GM23338 (cell line): ENCODE measurements around the gene BMP10. TPM values are rescaled to one million over a fixed set of nuclear protein-coding genes. Genes with fewer than 3 reads are reported as not detected.

Source experiments
- ATAC-seq: fragments of 200-7000 bp; cut with Tn5 transposase; 3 replicates; pipeline ENCODE4 v1.9.1; 2020
- DNase-seq: peaks from one replicate; pipeline ENCODE4 v3.0.0-alpha.2; 2015; ENCODE audit warnings: low spot score
- H2AFZ ChIP-seq: fragments of 200-600 bp; sonication (generic); 2 replicates; pipeline ENCODE4 v1.8.0; 2016; ENCODE audit warnings: antibody characterized with exemption, mild to moderate bottlenecking, moderate library complexity
- H3F3A ChIP-seq: fragments of 200-600 bp; sonication (generic); replicated peaks from 2 replicates; pipeline ENCODE4 v1.8.0; 2017; ENCODE audit warnings: antibody characterized with exemption, mixed run types, low read depth
- H3K27ac ChIP-seq: fragments of 200-600 bp; sonication (generic); 2 replicates; pipeline ENCODE4 v1.6.1; 2016; ENCODE audit warnings: low read depth
- H3K27me3 ChIP-seq: fragments of 200-600 bp; sonication (generic); 2 replicates; pipeline ENCODE4 v1.8.0; 2016; ENCODE audit warnings: mild to moderate bottlenecking, mixed run types, moderate library complexity; ENCODE audit not compliant: insufficient read depth
- H3K36me3 ChIP-seq: fragments of 200-600 bp; sonication (generic); 2 replicates; pipeline ENCODE4 v1.8.0; 2016; ENCODE audit warnings: mild to moderate bottlenecking; ENCODE audit not compliant: insufficient read depth
- H3K4me1 ChIP-seq: fragments of 200-600 bp; sonication (generic); 2 replicates; pipeline ENCODE4 v1.8.0; 2016; ENCODE audit warnings: mild to moderate bottlenecking, moderate library complexity; ENCODE audit not compliant: insufficient read depth
- H3K4me2 ChIP-seq: fragments of 200-600 bp; sonication (generic); 2 replicates; pipeline ENCODE4 v1.7.1; 2017; ENCODE audit warnings: mixed run types
- H3K4me3 ChIP-seq: fragments of 200-600 bp; sonication (generic); 2 replicates; pipeline ENCODE4 v1.6.1; 2016; ENCODE audit warnings: mixed run types
- H3K79me2 ChIP-seq: fragments of 200-600 bp; sonication (generic); replicated peaks from 2 replicates; pipeline ENCODE4 v1.8.0; 2017; ENCODE audit warnings: mild to moderate bottlenecking; ENCODE audit not compliant: insufficient read depth
- H3K9me2 ChIP-seq: fragments of 200-600 bp; sonication (generic); 2 replicates; pipeline ENCODE4 v1.8.0; 2017; ENCODE audit not compliant: insufficient read depth
- H4K20me1 ChIP-seq: fragments of 200-600 bp; sonication (generic); replicated peaks from 2 replicates; pipeline ENCODE4 v1.8.0; 2017; ENCODE audit warnings: mild to moderate bottlenecking; ENCODE audit not compliant: insufficient read depth
- H3K27ac Mint-ChIP-seq: 2 replicates; pipeline ENCODE4 v1.8.0; 2020; ENCODE audit warnings: inconsistent platforms, mild to moderate bottlenecking, moderate library complexity, mixed read lengths
- H3K27me3 Mint-ChIP-seq: 3 replicates; pipeline ENCODE4 v1.8.0; 2022; ENCODE audit warnings: low read depth, mild to moderate bottlenecking, moderate library complexity, mixed read lengths, inconsistent platforms; ENCODE audit not compliant: insufficient read depth, poor library complexity
- H3K36me3 Mint-ChIP-seq: 3 replicates; pipeline ENCODE4 v1.8.0; 2021; ENCODE audit warnings: low read depth, mild to moderate bottlenecking, inconsistent platforms, moderate library complexity, mixed read lengths
- H3K4me1 Mint-ChIP-seq: 3 replicates; pipeline ENCODE4 v1.8.0; 2020; ENCODE audit warnings: mild to moderate bottlenecking, inconsistent platforms, mixed read lengths
- H3K4me3 Mint-ChIP-seq: 3 replicates; pipeline ENCODE4 v1.8.0; 2021; ENCODE audit warnings: moderate library complexity, mild to moderate bottlenecking, inconsistent platforms, mixed read lengths
- H3K9me3 Mint-ChIP-seq: 3 replicates; pipeline ENCODE4 v1.8.0; 2020; ENCODE audit warnings: moderate library complexity, mild to moderate bottlenecking, inconsistent platforms, mixed read lengths
- CREB1 ChIP-seq: fragments of 250-450 bp; sonication (Bioruptor Pico); IDR thresholded peaks from 2 replicates; pipeline ENCODE4 v1.5.0; 2020; ENCODE audit warnings: low read depth, mild to moderate bottlenecking, moderate library complexity
- EZH2 ChIP-seq: fragments of 200-600 bp; sonication (generic); IDR thresholded peaks from one replicate; pipeline ENCODE4 v1.8.0; 2017; ENCODE audit warnings: antibody characterized with exemption, mild to moderate bottlenecking, low read depth; ENCODE audit not compliant: unreplicated experiment
- EZH2phosphoT487 ChIP-seq: fragments of 200-600 bp; sonication (generic); IDR thresholded peaks from one replicate; pipeline ENCODE4 v1.8.1; 2018; ENCODE audit warnings: antibody characterized with exemption; ENCODE audit not compliant: unreplicated experiment
- JUNB ChIP-seq: IDR thresholded peaks from one replicate; pipeline ENCODE4 v1.6.1; 2016; ENCODE audit warnings: antibody characterized with exemption; ENCODE audit not compliant: unreplicated experiment
- NANOG ChIP-seq: IDR thresholded peaks from 2 replicates; pipeline ENCODE4 v1.6.1; 2016; ENCODE audit warnings: antibody characterized with exemption, borderline replicate concordance
- POLR2AphosphoS5 ChIP-seq: IDR thresholded peaks from 2 replicates; pipeline ENCODE4 v1.6.1; 2016; ENCODE audit warnings: antibody characterized with exemption, low read depth
- STAT1 ChIP-seq: IDR thresholded peaks from one replicate; pipeline ENCODE4 v1.6.1; 2016; ENCODE audit warnings: antibody characterized with exemption; ENCODE audit not compliant: unreplicated experiment
- ZNF114 ChIP-seq: fragments of 250-450 bp; sonication (Bioruptor Pico); IDR thresholded peaks from 2 replicates; pipeline ENCODE4 v1.5.0; 2020; ENCODE audit warnings: mild to moderate bottlenecking, moderate library complexity
- ZNF331 ChIP-seq: fragments of 250-450 bp; sonication (Bioruptor Pico); IDR thresholded peaks from 2 replicates; pipeline ENCODE4 v1.5.0; 2020; ENCODE audit warnings: low read depth, mild to moderate bottlenecking, moderate library complexity
- polyA plus RNA-seq: library from polyadenylated mRNA; unstranded; fragments of >200 nt; fragmentation: Nextera tagmentation; extraction: Ambion mirVana; gene quantifications from 2 replicates; pipeline ENCODE4 v1.2.1, GENCODE V29; 2016
- total RNA-seq: library from RNA; depleted of rRNA; stranded (reverse); fragments of >200 nt; shearing (Covaris generic); gene quantifications from 2 replicates; pipeline ENCODE4 v1.2.3, GENCODE V29; 2014
- TF ChIP-seq, protein P1 (sequence below): IDR thresholded peaks from one replicate; pipeline ENCODE4 v1.6.1; 2018; ENCODE audit warnings: antibody characterized with exemption; ENCODE audit not compliant: unreplicated experiment
- TF ChIP-seq, protein P2 (sequence below), 2 experiments: fragments of 200-600 bp in 1 of 2; sonication (generic) in 1 of 2; conservative IDR thresholded peaks; 2 replicates each; pipeline versions ENCODE4 v1.5.1 to v1.6.1; 2016 to 2017; ENCODE audit warnings: antibody characterized with exemption in 2 of 2, low read depth in 2 of 2, mild to moderate bottlenecking in 2 of 2, moderate library complexity in 1 of 2
- TF ChIP-seq, protein P3 (sequence below): fragments of 250-450 bp; sonication (Bioruptor Pico); IDR thresholded peaks from 2 replicates; pipeline ENCODE4 v1.5.0; 2020; ENCODE audit warnings: mild to moderate bottlenecking, moderate library complexity
- TF ChIP-seq, protein P4 (sequence below): IDR thresholded peaks from 2 replicates; pipeline ENCODE4 v1.6.1; 2016; ENCODE audit warnings: antibody characterized with exemption

The BMP10 gene
- total and polyA plus RNA-seq, 2 experiments from 2014 or later: not detected

- Mint-ChIP-seq H3K27me3 (peaks cover 3% of the 10 kb centered on the region), H3K4me1 (peaks cover 15% of the 10 kb centered on the region), H3K27ac (no peak overlapping the region), H3K36me3 (no peaks in the 10 kb centered on the region; the same call in 2 of the 3 replicates), H3K9me3 (no peaks in the 10 kb centered on the region), H3K4me3 (no peak overlapping the region)
- Histone ChIP-seq H3K27me3 (no peaks in the 10 kb centered on the region), H4K20me1 (no peaks in the 10 kb centered on the region), H3K9me2 (peaks cover 6% of the 10 kb centered on the region; the same call in 1 of the 2 replicates), H2AFZ (no peak overlapping the region), H3K27ac (no peak overlapping the region), H3K4me2 (no peak overlapping the region), H3K36me3 (no peaks in the 10 kb centered on the region), H3F3A (no peaks in the 10 kb centered on the region), H3K4me1 (peaks cover 15% of the 10 kb centered on the region), H3K4me3 (no peak overlapping the region), H3K79me2 (no peaks in the 10 kb centered on the region)
- DNase-seq (no peak), ATAC-seq (no peak)
- TF ChIP-seq ZNF114 (CRISPR knock-in tag) (no peak), POLR2AphosphoS5 (no peak), STAT1 (no peak), NANOG (no peak), EZH2phosphoT487 (no peak), EZH2 (no peak), CREB1 (CRISPR knock-in tag) (no peak), JUNB (no peak), ZNF331 (CRISPR knock-in tag) (no peak)
- TF ChIP-seq, protein P1, sequence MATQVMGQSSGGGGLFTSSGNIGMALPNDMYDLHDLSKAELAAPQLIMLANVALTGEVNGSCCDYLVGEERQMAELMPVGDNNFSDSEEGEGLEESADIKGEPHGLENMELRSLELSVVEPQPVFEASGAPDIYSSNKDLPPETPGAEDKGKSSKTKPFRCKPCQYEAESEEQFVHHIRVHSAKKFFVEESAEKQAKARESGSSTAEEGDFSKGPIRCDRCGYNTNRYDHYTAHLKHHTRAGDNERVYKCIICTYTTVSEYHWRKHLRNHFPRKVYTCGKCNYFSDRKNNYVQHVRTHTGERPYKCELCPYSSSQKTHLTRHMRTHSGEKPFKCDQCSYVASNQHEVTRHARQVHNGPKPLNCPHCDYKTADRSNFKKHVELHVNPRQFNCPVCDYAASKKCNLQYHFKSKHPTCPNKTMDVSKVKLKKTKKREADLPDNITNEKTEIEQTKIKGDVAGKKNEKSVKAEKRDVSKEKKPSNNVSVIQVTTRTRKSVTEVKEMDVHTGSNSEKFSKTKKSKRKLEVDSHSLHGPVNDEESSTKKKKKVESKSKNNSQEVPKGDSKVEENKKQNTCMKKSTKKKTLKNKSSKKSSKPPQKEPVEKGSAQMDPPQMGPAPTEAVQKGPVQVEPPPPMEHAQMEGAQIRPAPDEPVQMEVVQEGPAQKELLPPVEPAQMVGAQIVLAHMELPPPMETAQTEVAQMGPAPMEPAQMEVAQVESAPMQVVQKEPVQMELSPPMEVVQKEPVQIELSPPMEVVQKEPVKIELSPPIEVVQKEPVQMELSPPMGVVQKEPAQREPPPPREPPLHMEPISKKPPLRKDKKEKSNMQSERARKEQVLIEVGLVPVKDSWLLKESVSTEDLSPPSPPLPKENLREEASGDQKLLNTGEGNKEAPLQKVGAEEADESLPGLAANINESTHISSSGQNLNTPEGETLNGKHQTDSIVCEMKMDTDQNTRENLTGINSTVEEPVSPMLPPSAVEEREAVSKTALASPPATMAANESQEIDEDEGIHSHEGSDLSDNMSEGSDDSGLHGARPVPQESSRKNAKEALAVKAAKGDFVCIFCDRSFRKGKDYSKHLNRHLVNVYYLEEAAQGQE: no peak
- TF ChIP-seq, protein P2, sequence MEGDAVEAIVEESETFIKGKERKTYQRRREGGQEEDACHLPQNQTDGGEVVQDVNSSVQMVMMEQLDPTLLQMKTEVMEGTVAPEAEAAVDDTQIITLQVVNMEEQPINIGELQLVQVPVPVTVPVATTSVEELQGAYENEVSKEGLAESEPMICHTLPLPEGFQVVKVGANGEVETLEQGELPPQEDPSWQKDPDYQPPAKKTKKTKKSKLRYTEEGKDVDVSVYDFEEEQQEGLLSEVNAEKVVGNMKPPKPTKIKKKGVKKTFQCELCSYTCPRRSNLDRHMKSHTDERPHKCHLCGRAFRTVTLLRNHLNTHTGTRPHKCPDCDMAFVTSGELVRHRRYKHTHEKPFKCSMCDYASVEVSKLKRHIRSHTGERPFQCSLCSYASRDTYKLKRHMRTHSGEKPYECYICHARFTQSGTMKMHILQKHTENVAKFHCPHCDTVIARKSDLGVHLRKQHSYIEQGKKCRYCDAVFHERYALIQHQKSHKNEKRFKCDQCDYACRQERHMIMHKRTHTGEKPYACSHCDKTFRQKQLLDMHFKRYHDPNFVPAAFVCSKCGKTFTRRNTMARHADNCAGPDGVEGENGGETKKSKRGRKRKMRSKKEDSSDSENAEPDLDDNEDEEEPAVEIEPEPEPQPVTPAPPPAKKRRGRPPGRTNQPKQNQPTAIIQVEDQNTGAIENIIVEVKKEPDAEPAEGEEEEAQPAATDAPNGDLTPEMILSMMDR (conservative IDR thresholded peaks at IDR 0.05; ENCODE audit: low read depth in 2 of 2): no peak
- TF ChIP-seq, protein P3, sequence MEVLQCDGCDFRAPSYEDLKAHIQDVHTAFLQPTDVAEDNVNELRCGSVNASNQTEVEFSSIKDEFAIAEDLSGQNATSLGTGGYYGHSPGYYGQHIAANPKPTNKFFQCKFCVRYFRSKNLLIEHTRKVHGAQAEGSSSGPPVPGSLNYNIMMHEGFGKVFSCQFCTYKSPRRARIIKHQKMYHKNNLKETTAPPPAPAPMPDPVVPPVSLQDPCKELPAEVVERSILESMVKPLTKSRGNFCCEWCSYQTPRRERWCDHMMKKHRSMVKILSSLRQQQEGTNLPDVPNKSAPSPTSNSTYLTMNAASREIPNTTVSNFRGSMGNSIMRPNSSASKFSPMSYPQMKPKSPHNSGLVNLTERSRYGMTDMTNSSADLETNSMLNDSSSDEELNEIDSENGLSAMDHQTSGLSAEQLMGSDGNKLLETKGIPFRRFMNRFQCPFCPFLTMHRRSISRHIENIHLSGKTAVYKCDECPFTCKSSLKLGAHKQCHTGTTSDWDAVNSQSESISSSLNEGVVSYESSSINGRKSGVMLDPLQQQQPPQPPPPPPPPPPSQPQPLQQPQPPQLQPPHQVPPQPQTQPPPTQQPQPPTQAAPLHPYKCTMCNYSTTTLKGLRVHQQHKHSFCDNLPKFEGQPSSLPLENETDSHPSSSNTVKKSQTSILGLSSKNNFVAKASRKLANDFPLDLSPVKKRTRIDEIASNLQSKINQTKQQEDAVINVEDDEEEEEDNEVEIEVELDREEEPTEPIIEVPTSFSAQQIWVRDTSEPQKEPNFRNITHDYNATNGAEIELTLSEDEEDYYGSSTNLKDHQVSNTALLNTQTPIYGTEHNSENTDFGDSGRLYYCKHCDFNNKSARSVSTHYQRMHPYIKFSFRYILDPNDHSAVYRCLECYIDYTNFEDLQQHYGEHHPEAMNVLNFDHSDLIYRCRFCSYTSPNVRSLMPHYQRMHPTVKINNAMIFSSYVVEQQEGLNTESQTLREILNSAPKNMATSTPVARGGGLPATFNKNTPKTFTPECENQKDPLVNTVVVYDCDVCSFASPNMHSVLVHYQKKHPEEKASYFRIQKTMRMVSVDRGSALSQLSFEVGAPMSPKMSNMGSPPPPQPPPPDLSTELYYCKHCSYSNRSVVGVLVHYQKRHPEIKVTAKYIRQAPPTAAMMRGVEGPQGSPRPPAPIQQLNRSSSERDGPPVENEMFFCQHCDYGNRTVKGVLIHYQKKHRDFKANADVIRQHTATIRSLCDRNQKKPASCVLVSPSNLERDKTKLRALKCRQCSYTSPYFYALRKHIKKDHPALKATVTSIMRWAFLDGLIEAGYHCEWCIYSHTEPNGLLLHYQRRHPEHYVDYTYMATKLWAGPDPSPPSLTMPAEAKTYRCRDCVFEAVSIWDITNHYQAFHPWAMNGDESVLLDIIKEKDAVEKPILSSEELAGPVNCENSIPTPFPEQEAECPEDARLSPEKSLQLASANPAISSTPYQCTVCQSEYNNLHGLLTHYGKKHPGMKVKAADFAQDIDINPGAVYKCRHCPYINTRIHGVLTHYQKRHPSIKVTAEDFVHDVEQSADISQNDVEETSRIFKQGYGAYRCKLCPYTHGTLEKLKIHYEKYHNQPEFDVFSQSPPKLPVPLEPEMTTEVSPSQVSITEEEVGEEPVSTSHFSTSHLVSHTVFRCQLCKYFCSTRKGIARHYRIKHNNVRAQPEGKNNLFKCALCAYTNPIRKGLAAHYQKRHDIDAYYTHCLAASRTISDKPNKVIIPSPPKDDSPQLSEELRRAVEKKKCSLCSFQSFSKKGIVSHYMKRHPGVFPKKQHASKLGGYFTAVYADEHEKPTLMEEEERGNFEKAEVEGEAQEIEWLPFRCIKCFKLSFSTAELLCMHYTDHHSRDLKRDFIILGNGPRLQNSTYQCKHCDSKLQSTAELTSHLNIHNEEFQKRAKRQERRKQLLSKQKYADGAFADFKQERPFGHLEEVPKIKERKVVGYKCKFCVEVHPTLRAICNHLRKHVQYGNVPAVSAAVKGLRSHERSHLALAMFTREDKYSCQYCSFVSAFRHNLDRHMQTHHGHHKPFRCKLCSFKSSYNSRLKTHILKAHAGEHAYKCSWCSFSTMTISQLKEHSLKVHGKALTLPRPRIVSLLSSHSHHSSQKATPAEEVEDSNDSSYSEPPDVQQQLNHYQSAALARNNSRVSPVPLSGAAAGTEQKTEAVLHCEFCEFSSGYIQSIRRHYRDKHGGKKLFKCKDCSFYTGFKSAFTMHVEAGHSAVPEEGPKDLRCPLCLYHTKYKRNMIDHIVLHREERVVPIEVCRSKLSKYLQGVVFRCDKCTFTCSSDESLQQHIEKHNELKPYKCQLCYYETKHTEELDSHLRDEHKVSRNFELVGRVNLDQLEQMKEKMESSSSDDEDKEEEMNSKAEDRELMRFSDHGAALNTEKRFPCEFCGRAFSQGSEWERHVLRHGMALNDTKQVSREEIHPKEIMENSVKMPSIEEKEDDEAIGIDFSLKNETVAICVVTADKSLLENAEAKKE (CRISPR knock-in tag): no peak
- TF ChIP-seq, protein P4, sequence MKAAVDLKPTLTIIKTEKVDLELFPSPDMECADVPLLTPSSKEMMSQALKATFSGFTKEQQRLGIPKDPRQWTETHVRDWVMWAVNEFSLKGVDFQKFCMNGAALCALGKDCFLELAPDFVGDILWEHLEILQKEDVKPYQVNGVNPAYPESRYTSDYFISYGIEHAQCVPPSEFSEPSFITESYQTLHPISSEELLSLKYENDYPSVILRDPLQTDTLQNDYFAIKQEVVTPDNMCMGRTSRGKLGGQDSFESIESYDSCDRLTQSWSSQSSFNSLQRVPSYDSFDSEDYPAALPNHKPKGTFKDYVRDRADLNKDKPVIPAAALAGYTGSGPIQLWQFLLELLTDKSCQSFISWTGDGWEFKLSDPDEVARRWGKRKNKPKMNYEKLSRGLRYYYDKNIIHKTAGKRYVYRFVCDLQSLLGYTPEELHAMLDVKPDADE: no peak
Measured at GRCh38 chr2:68912732-68913131, 41.5 kb upstream of the BMP10 start.
